Measurements from ENCODE around the gene MRPL19. TPM values are rescaled to one million over a fixed set of nuclear protein-coding genes. Genes with fewer than 3 reads are reported as not detected.
"Not testable (repeated sequence)": the region's sequence is repeated elsewhere in the genome, so short reads cannot be mapped to it uniquely, and the experiment has no call there.

Gene MRPL19
- total and polyA plus RNA-seq, 10 of the 15 experiments (the other 5 are each of a cell fraction or from before 2014, with no cell fraction given), result 13.1 to 99.0 (median 56.6) TPM

- no peaks in the 10 kb centered on the region; a peak in 4 of 4 replicates for H3K36me3 ChIP-seq (ENCODE audit: control insufficient read depth in 2 of 2, insufficient read depth in 2 of 2, low read length in 1 of 2)
- in situ Hi-C loops (cut with MboI) (no loop called here), intact Hi-C loops (cut with micrococcal nuclease; ENCODE audit: unreplicated experiment) (no loop called here)
- ATAC-seq (no peak), FAIRE-seq (peak; percentile 57), DNase-seq (ENCODE audit: low read depth, low spot score) (no peak)
- ChIA-PET RAD21 (ENCODE audit: unreplicated experiment) (no interaction called here), CTCF (interaction anchor here (1.3 to 9.3 kb wide), 4 partner anchors 29 to 41 kb away, joined by 3 to 150 read pairs (median 3); partner anchors contain the start of gene MRPL19), SMC1A (ENCODE audit: uncharacterized antibody, unreplicated experiment) (interaction anchor here (0.7 to 2.1 kb wide), 4 partner anchors 9 to 807 kb away, joined by 3 to 9 read pairs (median 4); no protein-coding TSS in a partner anchor), POLR2A (interaction anchor here (0.6 kb wide), 1 partner anchor 11 kb away, joined by 4 read pairs; no protein-coding TSS in a partner anchor)
- TF ChIP-seq SREBF1 (IDR thresholded peaks at IDR 0.05; ENCODE audit: low read length) (no peak), ZNF207 (IDR thresholded peaks at IDR 0.05; ENCODE audit: borderline replicate concordance) (no peak), CUX1 (IDR thresholded peaks at IDR 0.05; ENCODE audit: insufficient replicate concordance, low read depth, low read length) (no peak)
- H4K20me1 ChIP-seq (ENCODE audit: control insufficient read depth, insufficient read depth), result no peaks in the 10 kb centered on the region
- peaks cover 7% of the 10 kb centered on the region for H3K4me1 ChIP-seq (ENCODE audit: control insufficient read depth, insufficient read depth, low read length)
- no peak overlapping the region for H2AFZ ChIP-seq (ENCODE audit: control insufficient read depth, low read depth, low read length)
- no peak overlapping the region for H3K9ac ChIP-seq (ENCODE audit: control insufficient read depth, insufficient read depth, low read length)
- H3K79me2 ChIP-seq (ENCODE audit: control insufficient read depth, insufficient read depth, low read length), result no peaks in the 10 kb centered on the region
- BruUV-seq (replicated peaks), result no TSS peak
- H3K4me3 ChIP-seq, result no peak overlapping the region
- no peaks in the 10 kb centered on the region for H3K27me3 ChIP-seq (replicated peaks in 1 of 2; ENCODE audit: control insufficient read depth in 2 of 2, insufficient read depth in 2 of 2, low read length in 1 of 2)
- H3K27ac ChIP-seq (ENCODE audit: control insufficient read depth, insufficient read depth), result no peak overlapping the region
- no peaks in the 10 kb centered on the region for H3K9me3 ChIP-seq (replicated peaks; ENCODE audit: control insufficient read depth, insufficient read depth, low read length)
- no peak overlapping the region for H3K4me2 ChIP-seq (ENCODE audit: control insufficient read depth, insufficient read depth)
- 100% methylated on average over 1 of the region's 1 CpG for WGBS (ENCODE audit: insufficient coverage, insufficient replicate concordance, low lambda C conversion rate, missing lambda C conversion rate)
These were observed 33.8 kb downstream of the MRPL19 start for GRCh38 chr2:75680402-75680801.

- in situ Hi-C loops (cut with MboI); H3K36me3 ChIP-seq (ENCODE audit: control insufficient read depth in 2 of 2, insufficient read depth in 2 of 2, low read length in 1 of 2); FAIRE-seq: not testable (repeated sequence)
These were observed 36.8 kb downstream of the MRPL19 start for GRCh38 chr2:75683430-75683829.

More at GRCh38 chr2:75683430-75683829, 36.8 kb downstream of the MRPL19 start:
- H3K27ac ChIP-seq (ENCODE audit: control insufficient read depth, insufficient read depth); H3K9ac ChIP-seq (ENCODE audit: control insufficient read depth, insufficient read depth, low read length); DNase-seq (ENCODE audit: low read depth, low spot score); RAD21 ChIA-PET (ENCODE audit: unreplicated experiment); H3K4me2 ChIP-seq (ENCODE audit: control insufficient read depth, insufficient read depth); H3K4me3 ChIP-seq; H3K27me3 ChIP-seq (replicated peaks in 1 of 2; ENCODE audit: control insufficient read depth in 2 of 2, insufficient read depth in 2 of 2, low read length in 1 of 2); POLR2A ChIA-PET; H4K20me1 ChIP-seq (ENCODE audit: control insufficient read depth, insufficient read depth); H2AFZ ChIP-seq (ENCODE audit: control insufficient read depth, low read depth, low read length); intact Hi-C loops (cut with micrococcal nuclease; ENCODE audit: unreplicated experiment); H3K4me1 ChIP-seq (ENCODE audit: control insufficient read depth, insufficient read depth, low read length); H3K79me2 ChIP-seq (ENCODE audit: control insufficient read depth, insufficient read depth, low read length); BruUV-seq (replicated peaks); H3K9me3 ChIP-seq (replicated peaks; ENCODE audit: control insufficient read depth, insufficient read depth, low read length); ATAC-seq: not testable (repeated sequence)
- WGBS (ENCODE audit: insufficient coverage, insufficient replicate concordance, low lambda C conversion rate, missing lambda C conversion rate), result 98% methylated on average over 5 of the region's 5 CpGs
- ChIA-PET CTCF (interaction anchor here (9.3 kb wide), 1 partner anchor 44 kb away, joined by 150 read pairs; no protein-coding TSS in a partner anchor), SMC1A (ENCODE audit: uncharacterized antibody, unreplicated experiment) (interaction anchor here (1.0 kb wide), 1 partner anchor 10 kb away, joined by 3 read pairs; no protein-coding TSS in a partner anchor)
